HG02571 (cell line): ENCODE results near the gene WIZ.
A peak's percentile ranks its signal among the peaks of the same experiment; 100 is the strongest.

Experiments
- ATAC-seq: cut with Tn5 transposase; IDR thresholded peaks from one replicate; pipeline ENCODE4 v1.9.1; 2021; ENCODE audit warnings: mild to moderate bottlenecking, moderate library complexity; ENCODE audit not compliant: unreplicated experiment

WIZ gene

GRCh38 chr19:15445807-15446376 is 3.9 kb downstream of the WIZ start:
- ATAC-seq: no peak

- ATAC-seq: no peak
These were observed 4.5 kb downstream of the WIZ start for GRCh38 chr19:15445227-15445605.

- ATAC-seq: no peak
These were observed 5.1 kb downstream of the WIZ start for GRCh38 chr19:15444505-15445226.

- no peak for ATAC-seq
These were observed 5.9 kb downstream of the WIZ start for GRCh38 chr19:15443838-15444237.

GRCh38 chr19:15443325-15443724 is 6.4 kb downstream of the WIZ start:
- ATAC-seq: no peak

GRCh38 chr19:15442142-15442920 is 7.4 kb downstream of the WIZ start:
- no peak for ATAC-seq

- ATAC-seq: no peak
These were observed 8.4 kb downstream of the WIZ start for GRCh38 chr19:15441317-15441716.

- no peak for ATAC-seq
These were observed 9.7 kb downstream of the WIZ start for GRCh38 chr19:15439821-15440641.

GRCh38 chr19:15439078-15439799 is 10.5 kb downstream of the WIZ start:
- no peak for ATAC-seq

GRCh38 chr19:15438577-15438976 is 11.2 kb downstream of the WIZ start:
- no peak for ATAC-seq

- no peak for ATAC-seq
These were observed 11.6 kb downstream of the WIZ start for GRCh38 chr19:15438124-15438496.

GRCh38 chr19:15437355-15438123 is 12.2 kb downstream of the WIZ start:
- ATAC-seq: no peak

- ATAC-seq: no peak
These were observed 13.0 kb downstream of the WIZ start for GRCh38 chr19:15436826-15437110.

GRCh38 chr19:15436012-15436825 is 13.5 kb downstream of the WIZ start:
- no peak for ATAC-seq

GRCh38 chr19:15433519-15434069 is 16.2 kb downstream of the WIZ start:
- ATAC-seq: no peak

- peak; percentile 73 for ATAC-seq
These were observed 16.9 kb downstream of the WIZ start for GRCh38 chr19:15432629-15433518.

- ATAC-seq: no peak
These were observed 17.7 kb downstream of the WIZ start for GRCh38 chr19:15432018-15432494.
